Lower lobe of right lung (tissue), 2 donors: ENCODE measurements around the gene TOX2. TPM values are rescaled to one million over a fixed set of nuclear protein-coding genes. Genes with fewer than 3 reads are reported as not detected.
A peak's percentile ranks its signal among the peaks of the same experiment; 100 is the strongest.

Source experiments
- ATAC-seq, 2 donors: fragments of 200-7000 bp; cut with Tn5 transposase; one replicate each; pipeline ENCODE4 v1.9.1; 2020 to 2022; ENCODE audit warnings: mild to moderate bottlenecking in 2 of 2, moderate library complexity in 2 of 2
- DNase-seq: peaks from one replicate; pipeline ENCODE4 v3.0.0-alpha.2; 2020
- H3K27ac ChIP-seq: fragments of 200-600 bp; one replicate; pipeline ENCODE4 v1.8.0; 2022
- H3K27me3 ChIP-seq: fragments of 200-600 bp; one replicate; pipeline ENCODE4 v1.8.0; 2022; ENCODE audit warnings: low read depth
- H3K36me3 ChIP-seq: fragments of 200-600 bp; one replicate; pipeline ENCODE4 v1.8.0; 2022; ENCODE audit warnings: mild to moderate bottlenecking
- H3K4me1 ChIP-seq: fragments of 200-600 bp; one replicate; pipeline ENCODE4 v1.8.0; 2022
- H3K4me3 ChIP-seq: fragments of 200-600 bp; one replicate; pipeline ENCODE4 v1.8.0; 2022; ENCODE audit warnings: mild to moderate bottlenecking
- H3K9me3 ChIP-seq: fragments of 200-600 bp; one replicate; pipeline ENCODE4 v1.8.0; 2022
- intact Hi-C: fragments of 100-400 bp; cut with DNase I; formaldehyde crosslinking; loops from one replicate; pipeline ENCODE4 v1.11.0; 2022
- total RNA-seq: library from RNA; stranded (reverse); fragmentation: NEBNext Ultra II Directional; extraction: Animal tissue kit (Norgen Biotek cat#: 25700); gene quantifications from one replicate; pipeline ENCODE4 v1.2.1, GENCODE V29; 2021
- TF ChIP-seq, protein P1 (sequence below): fragments of 200-600 bp; IDR thresholded peaks from one replicate; pipeline ENCODE4 v1.8.0; 2022; ENCODE audit warnings: antibody characterized with exemption, mild to moderate bottlenecking
- donor health status: DM: no; HTN: yes; CAD: no; lungs with severe emphysema.

TOX2 gene
- total RNA-seq, 1 donor from 2014 or later, result 16.3 TPM

DNA sequence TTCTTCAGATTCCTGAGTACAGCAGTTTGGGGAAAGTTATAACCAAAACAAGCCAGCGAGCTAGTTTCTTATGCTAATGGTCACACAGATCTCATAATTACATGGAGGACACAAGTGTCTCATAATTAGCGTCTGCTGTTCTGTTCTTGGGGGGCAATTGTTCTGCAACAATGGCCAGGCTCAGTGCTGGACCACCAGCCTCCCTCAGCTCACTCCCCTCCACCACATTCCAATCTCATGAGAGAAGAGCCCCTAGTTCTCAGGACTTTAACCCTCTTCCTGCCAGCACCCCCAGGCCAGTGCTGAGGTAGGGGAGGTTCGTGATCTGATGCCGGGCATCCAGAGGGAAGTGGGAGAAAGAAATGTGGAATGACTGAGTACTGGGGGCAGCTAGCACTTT lies 20.2 kb upstream of the TOX2 start:
- Histone ChIP-seq H3K4me1 (no peaks in the 10 kb centered on the region), H3K4me3 (no peak overlapping the region), H3K27me3 (no peaks in the 10 kb centered on the region), H3K9me3 (peaks cover 12% of the 10 kb centered on the region), H3K36me3 (no peaks in the 10 kb centered on the region), H3K27ac (no peak overlapping the region)
- no peak for ATAC-seq
- TF ChIP-seq, protein P1, sequence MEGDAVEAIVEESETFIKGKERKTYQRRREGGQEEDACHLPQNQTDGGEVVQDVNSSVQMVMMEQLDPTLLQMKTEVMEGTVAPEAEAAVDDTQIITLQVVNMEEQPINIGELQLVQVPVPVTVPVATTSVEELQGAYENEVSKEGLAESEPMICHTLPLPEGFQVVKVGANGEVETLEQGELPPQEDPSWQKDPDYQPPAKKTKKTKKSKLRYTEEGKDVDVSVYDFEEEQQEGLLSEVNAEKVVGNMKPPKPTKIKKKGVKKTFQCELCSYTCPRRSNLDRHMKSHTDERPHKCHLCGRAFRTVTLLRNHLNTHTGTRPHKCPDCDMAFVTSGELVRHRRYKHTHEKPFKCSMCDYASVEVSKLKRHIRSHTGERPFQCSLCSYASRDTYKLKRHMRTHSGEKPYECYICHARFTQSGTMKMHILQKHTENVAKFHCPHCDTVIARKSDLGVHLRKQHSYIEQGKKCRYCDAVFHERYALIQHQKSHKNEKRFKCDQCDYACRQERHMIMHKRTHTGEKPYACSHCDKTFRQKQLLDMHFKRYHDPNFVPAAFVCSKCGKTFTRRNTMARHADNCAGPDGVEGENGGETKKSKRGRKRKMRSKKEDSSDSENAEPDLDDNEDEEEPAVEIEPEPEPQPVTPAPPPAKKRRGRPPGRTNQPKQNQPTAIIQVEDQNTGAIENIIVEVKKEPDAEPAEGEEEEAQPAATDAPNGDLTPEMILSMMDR, result no peak
- DNase-seq, result no peak
- intact Hi-C loops, result no loop called here

DNA sequence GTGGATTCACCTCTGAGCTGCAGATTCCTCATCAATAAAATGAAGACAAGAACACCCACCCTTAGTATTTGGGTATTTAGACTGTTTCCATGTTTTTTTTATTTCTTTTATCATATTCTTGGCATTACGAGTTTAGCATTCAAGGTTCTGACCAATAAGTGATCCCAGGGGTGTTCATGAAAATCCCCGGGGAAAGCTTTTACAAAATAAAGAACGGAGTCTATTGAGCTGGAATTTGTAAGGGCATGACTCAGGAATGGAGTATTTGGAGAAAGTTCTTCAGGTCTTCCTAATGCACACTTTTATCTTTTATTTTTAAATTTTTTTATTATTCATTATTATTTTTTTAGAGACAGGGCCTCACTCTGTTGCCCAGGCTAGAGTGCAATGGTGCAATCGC lies 19.4 kb upstream of the TOX2 start:
- intact Hi-C loops, result no loop called here
- TF ChIP-seq, protein P1, result no peak
- peaks cover 4% of the 10 kb centered on the region for H3K9me3 ChIP-seq
- no peaks in the 10 kb centered on the region for H3K27me3 ChIP-seq
- no peaks in the 10 kb centered on the region for H3K36me3 ChIP-seq
- no peak for ATAC-seq
- H3K27ac ChIP-seq, result no peak overlapping the region
- no peak overlapping the region for H3K4me3 ChIP-seq
- no peak for DNase-seq
- H3K4me1 ChIP-seq, result no peaks in the 10 kb centered on the region

GRCh38 chr20:43899274-43900120 lies 15.2 kb upstream of the TOX2 start:
- DNase-seq (no peak), ATAC-seq (peak in 1 of 2 donors; percentile 13)
- intact Hi-C loops, result no loop called here
- no peak overlapping the region for H3K4me3 ChIP-seq
- no peaks in the 10 kb centered on the region for H3K27me3 ChIP-seq
- peaks cover 7% of the 10 kb centered on the region for H3K4me1 ChIP-seq
- TF ChIP-seq, protein P1, result no peak
- H3K36me3 ChIP-seq, result no peaks in the 10 kb centered on the region
- no peak overlapping the region for H3K27ac ChIP-seq
- no peaks in the 10 kb centered on the region for H3K9me3 ChIP-seq

DNA sequence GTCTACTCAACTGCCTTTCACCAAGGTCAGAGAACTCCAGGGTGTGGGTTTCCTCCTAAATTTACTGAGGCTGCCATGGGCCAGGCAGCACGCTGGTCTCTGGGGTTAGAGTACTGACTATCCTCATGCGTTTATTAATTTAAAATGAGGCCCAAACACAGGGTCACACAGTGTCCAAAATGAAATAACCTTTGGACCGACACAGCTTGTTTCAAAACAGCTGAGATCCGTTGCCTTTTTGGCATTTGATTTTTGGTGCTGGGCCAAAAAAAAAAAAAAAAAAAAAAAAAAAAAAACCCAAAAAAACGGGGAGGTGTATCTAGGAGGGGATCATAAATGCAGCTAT lies 14.6 kb upstream of the TOX2 start:
- intact Hi-C loops, result no loop called here
- H3K27me3 ChIP-seq, result no peaks in the 10 kb centered on the region
- no peak overlapping the region for H3K4me3 ChIP-seq
- H3K9me3 ChIP-seq, result no peaks in the 10 kb centered on the region
- ATAC-seq, result peak; percentile 32 to 34
- no peak for DNase-seq
- no peaks in the 10 kb centered on the region for H3K36me3 ChIP-seq
- TF ChIP-seq, protein P1, result no peak
- peaks cover 7% of the 10 kb centered on the region for H3K4me1 ChIP-seq
- no peak overlapping the region for H3K27ac ChIP-seq

DNA sequence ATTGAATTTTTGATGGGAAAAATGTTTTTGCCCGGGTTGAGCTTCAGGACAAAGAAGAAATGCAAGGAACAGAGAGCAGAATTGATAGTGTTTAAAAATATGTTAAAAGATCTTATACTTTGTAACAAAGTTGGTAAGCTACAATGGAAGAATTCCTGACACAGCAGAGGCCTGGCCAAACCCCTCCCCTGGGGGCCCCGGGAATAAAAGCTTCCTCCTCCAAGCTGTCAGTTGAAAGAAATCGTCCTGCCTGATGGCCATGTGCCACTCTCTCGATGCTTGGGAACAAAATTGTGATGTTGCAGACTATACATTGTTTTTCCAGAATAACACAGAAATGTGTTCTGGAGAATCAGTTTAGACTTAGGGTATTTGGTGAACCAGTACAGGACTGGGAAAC lies 14.2 kb upstream of the TOX2 start:
- no peak overlapping the region for H3K27ac ChIP-seq
- H3K4me1 ChIP-seq, result peaks cover 7% of the 10 kb centered on the region
- no peaks in the 10 kb centered on the region for H3K9me3 ChIP-seq
- ATAC-seq (no peak), DNase-seq (no peak)
- no peaks in the 10 kb centered on the region for H3K36me3 ChIP-seq
- no peak overlapping the region for H3K4me3 ChIP-seq
- TF ChIP-seq, protein P1, result no peak
- H3K27me3 ChIP-seq, result no peaks in the 10 kb centered on the region
- intact Hi-C loops, result no loop called here
